Measurements from ENCODE around the gene SORBS2. TPM values are rescaled to one million over a fixed set of nuclear protein-coding genes. Genes with fewer than 3 reads are reported as not detected.

The SORBS2 gene
- total RNA-seq, 1 experiment from 2014 or later, result 9.7 TPM

DNA sequence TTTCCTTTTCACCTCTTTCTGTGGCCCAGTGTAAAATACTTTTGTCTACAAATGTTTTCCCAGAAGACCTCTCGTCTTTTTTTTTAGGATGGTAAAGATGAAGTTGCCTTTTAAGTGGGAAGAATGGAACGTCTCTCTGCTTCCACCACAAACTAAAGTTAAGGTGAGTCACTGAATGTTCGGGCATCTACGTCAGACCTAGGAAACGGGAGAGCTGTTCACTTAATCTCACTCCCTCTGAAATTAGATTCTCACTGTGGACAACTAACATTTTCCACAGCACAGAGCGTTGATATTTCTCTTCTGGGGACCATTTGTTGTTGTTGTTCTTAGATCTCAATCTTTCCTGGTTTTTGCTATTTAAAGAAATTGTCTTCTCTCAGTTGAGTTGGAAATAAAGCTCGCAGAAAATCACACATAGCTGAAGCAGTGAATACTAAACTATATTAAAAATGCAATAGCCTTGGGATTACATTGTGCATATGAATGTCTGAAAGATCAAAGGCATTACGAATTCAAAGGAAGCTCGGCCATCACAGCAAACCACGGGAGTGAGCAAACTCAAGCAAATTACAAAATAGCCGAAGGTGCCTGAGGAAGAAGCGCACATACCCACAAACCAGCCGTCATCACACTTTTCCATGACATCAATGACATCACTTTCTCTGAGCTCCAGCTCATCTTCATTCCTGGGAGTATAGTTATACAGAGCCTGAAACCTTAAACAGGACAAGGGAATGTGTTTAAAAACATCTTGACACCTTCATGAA, 222.7 kb downstream of the SORBS2 start:
- H2AK5ac ChIP-seq (ENCODE audit: insufficient read length, low read length), result no peak overlapping the region
- H3T11ph ChIP-seq (ENCODE audit: low read length), result no peak overlapping the region
- H3K27ac ChIP-seq (ENCODE audit: insufficient read length, low read depth, low read length), result no peak overlapping the region
- H2BK5ac ChIP-seq (ENCODE audit: insufficient read length, low read length), result no peak overlapping the region
- no CpG with 5 or more reads among the region's 13 CpGs for WGBS (ENCODE audit: extremely low coverage, insufficient read length, low lambda C conversion rate)
- no peaks in the 10 kb centered on the region for H3K9me3 ChIP-seq (ENCODE audit: control insufficient read depth, low read depth, low read length)
- Mint-ChIP-seq H3K4me1 (peaks cover 70 to 77% of the 10 kb centered on the region in 2 experiments), H3K4me3 (peak overlapping the region in 1 of 2 experiments; percentile 16; a peak in 2 of 5 replicates), H3K27me3 (ENCODE audit: low read depth) (peaks cover 19% of the 10 kb centered on the region), H3K27ac (peak overlapping the region in 2 of 3 experiments; percentile 8 to 31; a peak in 1 of 7 replicates), H3K9me3 (no peaks in the 10 kb centered on the region; a peak in 1 of 5 replicates), H3K36me3 (ENCODE audit: insufficient read depth in 1 of 3, low read depth in 3 of 3) (no peaks in the 10 kb centered on the region; a peak in 1 of 7 replicates)
- no peak for DNase-seq
- no peak overlapping the region for H4K8ac ChIP-seq (replicated peaks; ENCODE audit: insufficient read length, low read depth, low read length)
- H3K27me3 ChIP-seq (ENCODE audit: insufficient read depth, low read length), result no peaks in the 10 kb centered on the region
- no peak overlapping the region for H3K14ac ChIP-seq (ENCODE audit: insufficient read depth, low read length)
- no peak overlapping the region for H2AFZ ChIP-seq (ENCODE audit: low read length)
- H2BK15ac ChIP-seq (ENCODE audit: low read depth, low read length), result no peak overlapping the region
- H3K4me2 ChIP-seq (ENCODE audit: insufficient read depth, insufficient read length, low read length), result no peak overlapping the region
- no peak overlapping the region for H3K9ac ChIP-seq (ENCODE audit: extremely low read depth, insufficient read length, low read length)
- H3K79me1 ChIP-seq (ENCODE audit: insufficient read depth, low read depth, low read length, poor library complexity, severe bottlenecking), result no peaks in the 10 kb centered on the region
- no peak overlapping the region for H4K91ac ChIP-seq (ENCODE audit: insufficient read length, low read depth, low read length)
- no peak overlapping the region for H3K23ac ChIP-seq (ENCODE audit: insufficient read length, low read depth, low read length)
- TF ChIP-seq, protein P1, sequence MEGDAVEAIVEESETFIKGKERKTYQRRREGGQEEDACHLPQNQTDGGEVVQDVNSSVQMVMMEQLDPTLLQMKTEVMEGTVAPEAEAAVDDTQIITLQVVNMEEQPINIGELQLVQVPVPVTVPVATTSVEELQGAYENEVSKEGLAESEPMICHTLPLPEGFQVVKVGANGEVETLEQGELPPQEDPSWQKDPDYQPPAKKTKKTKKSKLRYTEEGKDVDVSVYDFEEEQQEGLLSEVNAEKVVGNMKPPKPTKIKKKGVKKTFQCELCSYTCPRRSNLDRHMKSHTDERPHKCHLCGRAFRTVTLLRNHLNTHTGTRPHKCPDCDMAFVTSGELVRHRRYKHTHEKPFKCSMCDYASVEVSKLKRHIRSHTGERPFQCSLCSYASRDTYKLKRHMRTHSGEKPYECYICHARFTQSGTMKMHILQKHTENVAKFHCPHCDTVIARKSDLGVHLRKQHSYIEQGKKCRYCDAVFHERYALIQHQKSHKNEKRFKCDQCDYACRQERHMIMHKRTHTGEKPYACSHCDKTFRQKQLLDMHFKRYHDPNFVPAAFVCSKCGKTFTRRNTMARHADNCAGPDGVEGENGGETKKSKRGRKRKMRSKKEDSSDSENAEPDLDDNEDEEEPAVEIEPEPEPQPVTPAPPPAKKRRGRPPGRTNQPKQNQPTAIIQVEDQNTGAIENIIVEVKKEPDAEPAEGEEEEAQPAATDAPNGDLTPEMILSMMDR (conservative IDR thresholded peaks at IDR 0.05), result no peak
- no peak overlapping the region for H2BK20ac ChIP-seq (ENCODE audit: low read depth, low read length, poor library complexity, severe bottlenecking)
- no peak overlapping the region for H2BK120ac ChIP-seq (ENCODE audit: low read depth, low read length, poor library complexity, severe bottlenecking)
- no peak overlapping the region for H3K56ac ChIP-seq (ENCODE audit: insufficient read length, low read depth, low read length)
- H3K4ac ChIP-seq (ENCODE audit: low read depth, low read length), result no peak overlapping the region
- H2BK12ac ChIP-seq (ENCODE audit: insufficient read length, low read depth, low read length), result no peak overlapping the region
- H3K18ac ChIP-seq (ENCODE audit: insufficient read length, low read depth, low read length), result no peak overlapping the region
- 0 out of 2 replicates have a peak, but pooled peaks cover 3% of the 10 kb centered on the region for H3K4me1 ChIP-seq (ENCODE audit: insufficient read depth, low read length)
- H3K23me2 ChIP-seq (ENCODE audit: insufficient read length, low read depth, low read length, poor library complexity, severe bottlenecking), result peaks cover 3% of the 10 kb centered on the region
- H4K5ac ChIP-seq (ENCODE audit: insufficient read length, low read depth, low read length), result no peak overlapping the region
- no peaks in the 10 kb centered on the region for H4K20me1 ChIP-seq (ENCODE audit: control insufficient read depth, insufficient read depth, insufficient read length)
- H3K79me2 ChIP-seq (ENCODE audit: insufficient read depth, low read length), result no peaks in the 10 kb centered on the region
